HCT116 (cell line): ENCODE data around the gene PDE6H. TPM values are rescaled to one million over a fixed set of nuclear protein-coding genes. Genes with fewer than 3 reads are reported as not detected.

ENCODE experiments used
- ATAC-seq: fragments of 200-7000 bp; cut with Tn5 transposase; 2 replicates; pipeline ENCODE4 v1.9.1; 2020; ENCODE audit warnings: mild to moderate bottlenecking, moderate library complexity
- BruUV-seq: library from RNA; stranded (reverse); fragments of 400-500 nt; replicated peaks from 2 replicates; lab custom pipeline; 2021; lab: Mats Ljungman, UMichigan
- CTCF ChIA-PET: fragments of 300-600 bp; sonication (Branson Sonifier 250); formaldehyde crosslinking; loops from one replicate; lab custom pipeline; 2021; ENCODE audit warnings: antibody characterized with exemption; lab: Charles Lee
- POLR2A ChIA-PET: fragments of 300-600, 350-600 bp; sonication (Branson Sonifier 250); formaldehyde crosslinking; loops from one replicate; lab custom pipeline; 2021; ENCODE audit warnings: antibody characterized with exemption; lab: Charles Lee
- RAD21 ChIA-PET, 2 experiments: fragments of 300-600 bp; sonication (Branson Sonifier 250); formaldehyde crosslinking; loops; one replicate each; lab custom pipeline; 2023; ENCODE audit warnings: low total read pairs in 2 of 2; ENCODE audit not compliant: uncharacterized antibody in 2 of 2, unreplicated experiment in 2 of 2, low non-redundant PET in 1 of 2; lab: Charles Lee
- DNase-seq: peaks from one replicate; pipeline ENCODE4 v3.0.0-alpha.2; 2010; ENCODE audit warnings: low read depth, low spot score
- H2AFZ ChIP-seq: fragments of 200-600 bp; shearing (Covaris generic), sonication (generic); 2 replicates; pipeline ENCODE4 v1.6.1; 2017; ENCODE audit warnings: low read depth, mixed run types, mixed read lengths, antibody characterized with exemption, low read length; ENCODE audit not compliant: poor library complexity, severe bottlenecking
- H3K27ac ChIP-seq: 2 replicates; pipeline ENCODE4 v1.5.1; 2012; ENCODE audit warnings: low read depth, low read length
- H3K27me3 ChIP-seq: fragments of 200-600 bp; sonication (generic); 2 replicates; pipeline ENCODE4 v1.6.1; 2016; ENCODE audit warnings: mixed run types, low read length, mixed read lengths; ENCODE audit not compliant: insufficient read depth
- H3K36me3 ChIP-seq, 2 experiments: fragments of 200-500 bp in 1 of 2; fragments of 200-600 bp in 1 of 2; sonication (Bioruptor generic) in 1 of 2; sonication (generic) in 1 of 2; 2 replicates each; pipeline versions ENCODE4 v1.5.1 to v1.6.1; 2014 to 2016; ENCODE audit warnings: low read length in 2 of 2, inconsistent platforms in 1 of 2, mixed read lengths in 1 of 2, mixed run types in 1 of 2; ENCODE audit not compliant: insufficient read depth in 2 of 2, control insufficient read depth in 1 of 2
- H3K4me1 ChIP-seq, 2 experiments: fragments of 200-600 bp in 1 of 2; sonication (generic) in 1 of 2; 2 replicates each; pipeline versions ENCODE4 v1.5.1 to v1.6.1; 2012 to 2017; ENCODE audit warnings: low read length in 2 of 2, inconsistent platforms in 1 of 2, mild to moderate bottlenecking in 1 of 2, mixed read lengths in 1 of 2, mixed run types in 1 of 2, moderate library complexity in 1 of 2; ENCODE audit not compliant: insufficient read depth in 2 of 2, control insufficient read depth in 1 of 2
- H3K4me2 ChIP-seq: fragments of 200-600 bp; sonication (generic); 2 replicates; pipeline ENCODE4 v1.6.1; 2017; ENCODE audit warnings: mixed run types, low read length, mixed read lengths
- H3K4me3 ChIP-seq, 2 experiments: fragments of 200-600 bp in 1 of 2; sonication (generic) in 1 of 2; replicated peaks in 1 of 2; 2 replicates each; pipeline ENCODE4 v1.5.1; 2011 to 2016; ENCODE audit warnings: low read length in 2 of 2, control low read depth in 1 of 2, low read depth in 1 of 2, mild to moderate bottlenecking in 1 of 2, mixed read lengths in 1 of 2, mixed run types in 1 of 2
- H3K79me2 ChIP-seq: fragments of 200-600 bp; sonication (generic); 2 replicates; pipeline ENCODE4 v1.6.1; 2017; ENCODE audit warnings: mild to moderate bottlenecking, mixed run types, low read length, moderate library complexity, mixed read lengths; ENCODE audit not compliant: insufficient read depth
- H3K9ac ChIP-seq: fragments of 200-600 bp; sonication (generic); 2 replicates; pipeline ENCODE4 v1.6.1; 2016; ENCODE audit warnings: low read length, mixed read lengths
- H3K9me2 ChIP-seq: fragments of 200-600 bp; sonication (generic), shearing (Covaris generic); 2 replicates; pipeline ENCODE4 v1.6.1; 2017; ENCODE audit warnings: mixed run types, mild to moderate bottlenecking, moderate library complexity; ENCODE audit not compliant: insufficient read depth
- H3K9me3 ChIP-seq, 2 experiments: fragments of 200-500 bp in 1 of 2; fragments of 200-600 bp in 1 of 2; sonication (Bioruptor generic) in 1 of 2; sonication (generic) in 1 of 2; 2 replicates each; pipeline ENCODE4 v1.6.1; 2014 to 2017; ENCODE audit warnings: low read length in 2 of 2, mixed read lengths in 2 of 2, inconsistent platforms in 1 of 2, low read depth in 1 of 2, mild to moderate bottlenecking in 1 of 2, mixed run types in 1 of 2, moderate library complexity in 1 of 2; ENCODE audit not compliant: control insufficient read depth in 1 of 2, insufficient read depth in 1 of 2
- H4K20me1 ChIP-seq: fragments of 200-600 bp; sonication (generic), shearing (Covaris generic); 2 replicates; pipeline ENCODE4 v1.6.1; 2017; ENCODE audit warnings: mixed run types, mild to moderate bottlenecking, moderate library complexity; ENCODE audit not compliant: insufficient read depth
- ELF1 ChIP-seq: IDR thresholded peaks from 2 replicates; pipeline ENCODE4 v1.6.1; 2012; ENCODE audit warnings: low read depth, borderline replicate concordance
- FOSL1 ChIP-seq: IDR thresholded peaks from 2 replicates; pipeline ENCODE4 v1.6.1; 2012; ENCODE audit warnings: low read depth
- MAX ChIP-seq: IDR thresholded peaks from 2 replicates; pipeline ENCODE4 v1.6.1; 2012
- POLR2A ChIP-seq: IDR thresholded peaks from 2 replicates; pipeline ENCODE4 v1.7.0; 2011; ENCODE audit warnings: borderline replicate concordance; ENCODE audit not compliant: insufficient read depth, insufficient read length; ENCODE audit errors: extremely low read depth
- REST ChIP-seq: IDR thresholded peaks from 2 replicates; pipeline ENCODE4 v1.6.1; 2012; ENCODE audit warnings: low read depth
- YY1 ChIP-seq: IDR thresholded peaks from 2 replicates; pipeline ENCODE4 v1.6.1; 2011; ENCODE audit warnings: low read length, low read depth, moderate library complexity, mild to moderate bottlenecking; ENCODE audit not compliant: insufficient replicate concordance; ENCODE audit errors: extremely low read depth
- ZBTB33 ChIP-seq: IDR thresholded peaks from 2 replicates; pipeline ENCODE4 v1.6.1; 2011; ENCODE audit warnings: mild to moderate bottlenecking, low read length, moderate library complexity; ENCODE audit not compliant: insufficient replicate concordance; ENCODE audit errors: extremely low read depth
- ZFX ChIP-seq: fragments of 450-650 bp; IDR thresholded peaks from 2 replicates; pipeline ENCODE4 v1.6.1; 2017
- intact Hi-C: fragments of 100-400 bp; cut with micrococcal nuclease; formaldehyde crosslinking; loops from 2 replicates; pipeline ENCODE4 v1.10.0; 2022
- total RNA-seq: library from RNA; stranded (reverse); gene quantifications from one replicate; pipeline ENCODE4 v1.2.1, GENCODE V29; 2021; ENCODE audit not compliant: unreplicated experiment

The PDE6H gene
- total RNA-seq, 1 experiment from 2014 or later, result not detected

GRCh38 chr12:15020156-15020555 is 47.3 kb downstream of the PDE6H start:
- ChIA-PET CTCF (no interaction called here), POLR2A (no interaction called here)
- intact Hi-C loops, result no loop called here

More at GRCh38 chr12:15020156-15020555, 47.3 kb downstream of the PDE6H start:
- no peak overlapping the region for H3K4me2 ChIP-seq
- no peak overlapping the region for H3K27ac ChIP-seq
- no peaks in the 10 kb centered on the region for H3K36me3 ChIP-seq
- no TSS peak for BruUV-seq
- H3K79me2 ChIP-seq, result no peaks in the 10 kb centered on the region
- RAD21 ChIA-PET, result no interaction called here
- no peak overlapping the region for H3K9ac ChIP-seq
- no peak overlapping the region for H2AFZ ChIP-seq
- H3K9me2 ChIP-seq, result no peaks in the 10 kb centered on the region
- H3K9me3 ChIP-seq, result no peaks in the 10 kb centered on the region
- H4K20me1 ChIP-seq, result no peaks in the 10 kb centered on the region; the same call in 1 of the 2 replicates
- DNase-seq (no peak), ATAC-seq (no peak)
- no peaks in the 10 kb centered on the region for H3K4me1 ChIP-seq
- H3K27me3 ChIP-seq, result peaks cover 59% of the 10 kb centered on the region
- TF ChIP-seq ELF1, result no peak
- TF ChIP-seq POLR2A, result no peak
- no peak for TF ChIP-seq FOSL1
- TF ChIP-seq ZFX, result no peak
- TF ChIP-seq MAX, result no peak
- no peak for TF ChIP-seq ZBTB33
- no peak for TF ChIP-seq YY1
- TF ChIP-seq REST, result no peak
- no peak overlapping the region for H3K4me3 ChIP-seq

Other genes with a start within 250 kb of the PDE6H start
- 67.4 TPM for gene WBP11, start 169.6 kb upstream of the PDE6H start, total RNA-seq
- 3.5 TPM for gene C12orf60, start 169.4 kb upstream of the PDE6H start, total RNA-seq
- gene SMCO3, start 158.9 kb upstream of the PDE6H start, total RNA-seq, result not detected
- not detected for gene ART4, start 129.5 kb upstream of the PDE6H start, total RNA-seq
- 1.3 TPM for gene MGP, start 87.2 kb upstream of the PDE6H start, total RNA-seq
- gene ERP27, start 34.5 kb upstream of the PDE6H start, total RNA-seq, result 0.39 TPM
- gene ARHGDIB, start 11.4 kb upstream of the PDE6H start, total RNA-seq, result 4.3 TPM
- gene RERG, start 248.4 kb downstream of the PDE6H start, total RNA-seq, result not detected